Measurements from ENCODE around the gene AAGAB.

- TF ChIP-seq TAF1 (IDR thresholded peaks at IDR 0.05; ENCODE audit: borderline replicate concordance, insufficient read depth, low read length) (no peak), POLR2AphosphoS5 (IDR thresholded peaks at IDR 0.05; ENCODE audit: low read depth, low read length) (no peak)
Observed at GRCh38 chr15:67157521-67158252, 96.8 kb downstream of the AAGAB start.
